ENCODE data around the gene CTSW. TPM values are rescaled to one million over a fixed set of nuclear protein-coding genes. Genes with fewer than 3 reads are reported as not detected.

CTSW gene
- total and polyA plus RNA-seq, 5 donors from 2014 or later, result 3.5 to 35.9 (median 12.4) TPM

- Mint-ChIP-seq H3K36me3 (peaks cover 8% of the 10 kb centered on the region), H3K4me3 (peak overlapping the region in 1 of 4 donors; percentile 27), H3K4me1 (peaks cover 0 to 15% (median 8%) of the 10 kb centered on the region in 4 donors), H3K27ac (peak overlapping the region in 1 of 3 donors; percentile 42), H3K9me3 (no peaks in the 10 kb centered on the region), H3K27me3 (no peaks in the 10 kb centered on the region)
- ATAC-seq (ENCODE audit: low read depth in 2 of 2) (no peak), DNase-seq (no peak)
- Histone ChIP-seq H3K36me3 (ENCODE audit: control insufficient read depth, insufficient read depth, low read length) (peaks cover 41% of the 10 kb centered on the region), H3K27ac (ENCODE audit: insufficient read depth, low read length, poor library complexity, severe bottlenecking) (no peak overlapping the region), H3K4me3 (ENCODE audit: low read depth, low read length) (no peak overlapping the region), H3K4me1 (ENCODE audit: control insufficient read depth, insufficient read depth, low read length, poor library complexity, severe bottlenecking) (peaks cover 19% of the 10 kb centered on the region), H3K27me3 (ENCODE audit: control insufficient read depth, insufficient read depth, low read length) (no peaks in the 10 kb centered on the region), H3K9me3 (ENCODE audit: control insufficient read depth in 2 of 2, low read length in 2 of 2) (no peaks in the 10 kb centered on the region)
These were observed 14.0 kb upstream of the CTSW start for GRCh38 chr11:65865550-65866172.

- Mint-ChIP-seq H3K4me3 (peak overlapping the region in 2 of 4 donors; percentile 65 to 69), H3K27ac (no peak overlapping the region), H3K36me3 (peaks cover 8% of the 10 kb centered on the region), H3K4me1 (peaks cover 0 to 13% (median 5%) of the 10 kb centered on the region in 4 donors), H3K27me3 (peaks cover under 1% of the 10 kb centered on the region), H3K9me3 (no peaks in the 10 kb centered on the region)
- H3K27ac ChIP-seq (ENCODE audit: insufficient read depth, low read length, poor library complexity, severe bottlenecking), result no peak overlapping the region
- DNase-seq (no peak), ATAC-seq (ENCODE audit: low read depth in 2 of 2) (no peak)
- peaks cover 9% of the 10 kb centered on the region for H3K4me1 ChIP-seq (ENCODE audit: control insufficient read depth, insufficient read depth, low read length, poor library complexity, severe bottlenecking)
- H3K9me3 ChIP-seq (ENCODE audit: control insufficient read depth in 2 of 2, low read length in 2 of 2), result no peaks in the 10 kb centered on the region
- no peak overlapping the region for H3K4me3 ChIP-seq (ENCODE audit: low read depth, low read length)
- peaks cover 41% of the 10 kb centered on the region for H3K36me3 ChIP-seq (ENCODE audit: control insufficient read depth, insufficient read depth, low read length)
- no peaks in the 10 kb centered on the region for H3K27me3 ChIP-seq (ENCODE audit: control insufficient read depth, insufficient read depth, low read length)
These were observed 12.9 kb upstream of the CTSW start for GRCh38 chr11:65866509-65867283.

DNA sequence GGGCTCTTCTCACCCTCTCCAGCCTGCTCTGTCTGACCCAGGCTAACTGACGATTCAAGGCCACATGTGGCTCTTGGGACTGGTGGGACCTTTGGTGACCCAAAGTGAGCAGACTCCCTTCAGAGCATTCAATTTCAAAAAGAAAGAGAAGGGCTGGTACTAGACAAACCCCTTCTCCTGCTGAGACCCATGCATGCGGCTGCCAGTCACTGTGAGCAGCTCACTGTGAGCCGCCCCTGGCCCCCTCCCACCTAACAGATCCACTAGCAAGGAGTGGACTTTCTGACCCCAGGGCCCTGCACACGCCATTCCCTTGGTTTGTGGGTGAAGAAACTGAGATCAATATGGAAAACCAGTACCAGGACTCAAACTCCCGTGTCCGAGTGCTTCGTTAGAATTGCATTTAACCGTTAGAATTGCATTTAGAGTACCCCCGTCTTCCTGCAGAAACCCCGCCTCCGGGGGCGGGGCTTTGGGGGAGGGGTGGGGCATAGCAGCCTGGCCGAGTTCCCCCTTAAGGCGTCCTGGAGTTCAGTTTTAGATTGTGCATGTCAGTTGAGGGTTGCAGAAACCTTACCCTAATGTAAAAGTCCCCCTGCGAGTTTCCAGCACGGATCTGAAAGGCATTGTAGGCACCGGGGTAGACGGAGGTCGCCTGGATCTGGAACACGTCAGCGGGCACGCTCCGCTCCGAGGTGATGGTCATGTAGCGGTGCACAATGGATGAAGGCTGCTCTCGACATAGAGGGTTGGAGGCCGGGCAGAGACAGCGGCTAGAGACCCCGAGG is 12.2 kb upstream of the CTSW start:
- DNase-seq (no peak), ATAC-seq (ENCODE audit: low read depth in 2 of 2) (no peak)

DNA sequence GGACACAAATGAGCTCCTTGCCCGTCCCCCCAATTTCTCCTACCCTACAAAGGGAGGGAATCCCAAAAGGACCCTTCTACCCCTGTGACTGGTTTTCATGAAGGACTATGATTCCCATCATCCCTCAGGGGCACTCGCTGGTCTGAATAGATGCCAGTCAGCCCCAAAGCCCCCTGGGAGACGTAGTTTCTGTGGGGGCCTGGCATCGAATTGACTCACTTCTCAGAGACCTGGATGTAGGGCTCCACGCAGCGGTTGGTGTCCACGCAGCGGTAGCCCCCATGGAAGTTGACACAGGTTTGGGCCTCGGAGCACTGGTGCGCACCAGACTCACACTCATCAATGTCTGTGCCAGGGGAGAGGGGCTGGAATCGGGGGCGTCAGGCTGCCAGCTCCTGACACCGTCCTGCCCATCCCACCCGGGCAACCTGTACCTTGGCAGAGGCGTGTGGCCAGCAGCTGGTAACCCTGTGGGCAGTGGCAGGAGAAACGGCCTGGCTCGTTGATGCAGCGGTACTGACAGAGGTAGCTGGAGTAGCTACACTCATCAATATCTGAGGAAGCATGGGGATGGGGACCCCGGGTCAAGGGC is 11.5 kb upstream of the CTSW start:
- no peak overlapping the region for H3K4me3 ChIP-seq (ENCODE audit: low read depth, low read length)
- H3K4me1 ChIP-seq (ENCODE audit: control insufficient read depth, insufficient read depth, low read length, poor library complexity, severe bottlenecking), result peaks cover 8% of the 10 kb centered on the region
- H3K9me3 ChIP-seq (ENCODE audit: control insufficient read depth in 2 of 2, low read length in 2 of 2), result no peaks in the 10 kb centered on the region
- H3K4me1 Mint-ChIP-seq, result peaks cover 0 to 14% (median 6%) of the 10 kb centered on the region in 4 donors
- ATAC-seq (ENCODE audit: low read depth in 2 of 2) (peak in 1 of 2 donors; percentile 54), DNase-seq (peak in 1 of 3 donors; percentile 39)
- no peak overlapping the region for H3K27ac Mint-ChIP-seq
- peaks cover 7% of the 10 kb centered on the region for H3K27me3 Mint-ChIP-seq
- peaks cover 3% of the 10 kb centered on the region for H3K36me3 Mint-ChIP-seq
- no peaks in the 10 kb centered on the region for H3K9me3 Mint-ChIP-seq
- no peak overlapping the region for H3K27ac ChIP-seq (ENCODE audit: insufficient read depth, low read length, poor library complexity, severe bottlenecking)
- H3K27me3 ChIP-seq (ENCODE audit: control insufficient read depth, insufficient read depth, low read length), result no peaks in the 10 kb centered on the region
- peaks cover 29% of the 10 kb centered on the region for H3K36me3 ChIP-seq (ENCODE audit: control insufficient read depth, insufficient read depth, low read length)
- peak overlapping the region in 1 of 4 donors; percentile 69 for H3K4me3 Mint-ChIP-seq

More for the DNA sequence above, 12.2 kb upstream of the CTSW start:
- no peak overlapping the region for H3K4me3 ChIP-seq (ENCODE audit: low read depth, low read length)
- no peaks in the 10 kb centered on the region for H3K27me3 ChIP-seq (ENCODE audit: control insufficient read depth, insufficient read depth, low read length)
- Mint-ChIP-seq H3K27me3 (peaks cover 6% of the 10 kb centered on the region), H3K36me3 (peaks cover 7% of the 10 kb centered on the region), H3K27ac (no peak overlapping the region), H3K4me3 (peak overlapping the region in 2 of 4 donors; percentile 65 to 69), H3K4me1 (peaks cover 0 to 14% (median 5%) of the 10 kb centered on the region in 4 donors), H3K9me3 (no peaks in the 10 kb centered on the region)
- H3K4me1 ChIP-seq (ENCODE audit: control insufficient read depth, insufficient read depth, low read length, poor library complexity, severe bottlenecking), result peaks cover 5% of the 10 kb centered on the region
- peaks cover 36% of the 10 kb centered on the region for H3K36me3 ChIP-seq (ENCODE audit: control insufficient read depth, insufficient read depth, low read length)
- no peaks in the 10 kb centered on the region for H3K9me3 ChIP-seq (ENCODE audit: control insufficient read depth in 2 of 2, low read length in 2 of 2)
- H3K27ac ChIP-seq (ENCODE audit: insufficient read depth, low read length, poor library complexity, severe bottlenecking), result no peak overlapping the region

- no peaks in the 10 kb centered on the region for H3K9me3 ChIP-seq (ENCODE audit: control insufficient read depth in 2 of 2, low read length in 2 of 2)
- Mint-ChIP-seq H3K4me3 (peak overlapping the region in 1 of 4 donors; percentile 80), H3K27me3 (peaks cover 11% of the 10 kb centered on the region), H3K4me1 (peaks cover 0 to 21% (median 9%) of the 10 kb centered on the region in 4 donors), H3K36me3 (peaks cover 3% of the 10 kb centered on the region), H3K27ac (peak overlapping the region in 1 of 3 donors; percentile 67), H3K9me3 (no peaks in the 10 kb centered on the region)
- ATAC-seq (ENCODE audit: low read depth in 2 of 2), result no peak
- no peak for DNase-seq
- peaks cover 23% of the 10 kb centered on the region for H3K36me3 ChIP-seq (ENCODE audit: control insufficient read depth, insufficient read depth, low read length)
- no peaks in the 10 kb centered on the region for H3K27me3 ChIP-seq (ENCODE audit: control insufficient read depth, insufficient read depth, low read length)
- no peak overlapping the region for H3K4me3 ChIP-seq (ENCODE audit: low read depth, low read length)
- H3K27ac ChIP-seq (ENCODE audit: insufficient read depth, low read length, poor library complexity, severe bottlenecking), result no peak overlapping the region
- peaks cover 14% of the 10 kb centered on the region for H3K4me1 ChIP-seq (ENCODE audit: control insufficient read depth, insufficient read depth, low read length, poor library complexity, severe bottlenecking)
These were observed 10.7 kb upstream of the CTSW start for GRCh38 chr11:65868907-65869306.

DNA sequence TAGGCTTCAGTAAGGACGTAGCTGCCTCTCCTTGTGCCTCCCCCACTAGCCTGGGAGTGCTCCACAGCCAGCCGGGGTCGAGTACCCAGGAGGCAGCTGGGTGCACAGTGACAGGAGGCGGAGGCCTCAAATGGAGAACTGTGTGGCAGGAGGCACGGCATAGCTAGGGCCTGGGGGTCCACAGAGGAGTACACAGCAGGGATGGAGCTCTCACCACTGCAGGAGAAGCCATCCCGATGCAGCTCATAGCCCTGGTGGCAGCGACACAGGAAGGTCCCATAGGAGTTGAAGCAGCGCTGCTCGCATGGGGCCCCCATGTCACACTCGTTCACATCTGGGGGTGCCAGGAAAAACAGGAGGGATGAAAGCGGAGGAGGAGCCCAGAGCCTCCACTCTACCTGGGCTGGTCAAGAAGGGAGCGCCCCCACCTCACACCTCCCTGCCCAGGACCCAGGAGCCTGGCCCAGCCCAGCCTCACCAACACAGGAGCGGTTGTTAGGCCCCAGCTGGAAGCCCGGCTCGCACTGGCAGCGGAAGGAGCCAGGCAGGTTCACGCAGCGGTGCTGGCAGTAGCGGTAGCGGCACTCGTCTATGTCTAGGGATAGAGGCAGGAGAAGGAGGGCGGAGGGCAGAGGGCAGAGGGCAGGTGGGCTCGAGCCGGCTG is 9.9 kb upstream of the CTSW start:
- H3K27ac ChIP-seq (ENCODE audit: insufficient read depth, low read length, poor library complexity, severe bottlenecking), result no peak overlapping the region
- H3K4me1 Mint-ChIP-seq, result peaks cover 0 to 24% (median 10%) of the 10 kb centered on the region in 4 donors

GRCh38 chr11:65870307-65870658 is 9.4 kb upstream of the CTSW start:
- DNase-seq (no peak), ATAC-seq (ENCODE audit: low read depth in 2 of 2) (no peak)
- H3K36me3 Mint-ChIP-seq, result no peaks in the 10 kb centered on the region
- Histone ChIP-seq H3K4me1 (ENCODE audit: control insufficient read depth, insufficient read depth, low read length, poor library complexity, severe bottlenecking) (peaks cover 16% of the 10 kb centered on the region), H3K4me3 (ENCODE audit: low read depth, low read length) (no peak overlapping the region), H3K27me3 (ENCODE audit: control insufficient read depth, insufficient read depth, low read length) (no peaks in the 10 kb centered on the region), H3K36me3 (ENCODE audit: control insufficient read depth, insufficient read depth, low read length) (peaks cover 9% of the 10 kb centered on the region), H3K27ac (ENCODE audit: insufficient read depth, low read length, poor library complexity, severe bottlenecking) (no peak overlapping the region), H3K9me3 (ENCODE audit: control insufficient read depth in 2 of 2, low read length in 2 of 2) (no peaks in the 10 kb centered on the region)
- H3K9me3 Mint-ChIP-seq, result no peaks in the 10 kb centered on the region
- peak overlapping the region in 1 of 3 donors; percentile 90 for H3K27ac Mint-ChIP-seq
- peaks cover 11% of the 10 kb centered on the region for H3K27me3 Mint-ChIP-seq
- peaks cover 0 to 24% (median 10%) of the 10 kb centered on the region in 4 donors for H3K4me1 Mint-ChIP-seq
- H3K4me3 Mint-ChIP-seq, result peak overlapping the region in 1 of 4 donors; percentile 75

More for the DNA sequence above, 9.9 kb upstream of the CTSW start:
- ATAC-seq (ENCODE audit: low read depth in 2 of 2) (no peak), DNase-seq (no peak)
- Mint-ChIP-seq H3K9me3 (no peaks in the 10 kb centered on the region), H3K36me3 (peaks cover 3% of the 10 kb centered on the region), H3K27me3 (peaks cover 11% of the 10 kb centered on the region), H3K4me3 (peak overlapping the region in 3 of 4 donors; percentile 63 to 80 (median 65)), H3K27ac (peak overlapping the region in 1 of 3 donors; percentile 90)
- no peak overlapping the region for H3K4me3 ChIP-seq (ENCODE audit: low read depth, low read length)
- H3K9me3 ChIP-seq (ENCODE audit: control insufficient read depth in 2 of 2, low read length in 2 of 2), result no peaks in the 10 kb centered on the region
- no peaks in the 10 kb centered on the region for H3K27me3 ChIP-seq (ENCODE audit: control insufficient read depth, insufficient read depth, low read length)
- H3K36me3 ChIP-seq (ENCODE audit: control insufficient read depth, insufficient read depth, low read length), result peaks cover 14% of the 10 kb centered on the region
- H3K4me1 ChIP-seq (ENCODE audit: control insufficient read depth, insufficient read depth, low read length, poor library complexity, severe bottlenecking), result peaks cover 16% of the 10 kb centered on the region
